ENCODE measurements around the gene PBX3.

PBX3 gene

GRCh38 chr9:125861405-125862058 lies 114.4 kb downstream of the PBX3 start:
- no peak for DNase-seq

- no peak for DNase-seq
Measured at GRCh38 chr9:125863923-125864322, 116.8 kb downstream of the PBX3 start.

GRCh38 chr9:125867751-125868415 lies 120.7 kb downstream of the PBX3 start:
- DNase-seq: no peak

- no peak for DNase-seq
Measured at GRCh38 chr9:125878164-125878631, 131.0 kb downstream of the PBX3 start.

GRCh38 chr9:125881042-125881441 lies 133.9 kb downstream of the PBX3 start:
- no peak for DNase-seq

- no peak for DNase-seq
Measured at GRCh38 chr9:125883565-125884217, 136.5 kb downstream of the PBX3 start.

GRCh38 chr9:125884218-125884595 lies 137.0 kb downstream of the PBX3 start:
- no peak for DNase-seq

GRCh38 chr9:125885405-125886034 lies 138.3 kb downstream of the PBX3 start:
- DNase-seq: no peak

GRCh38 chr9:125886365-125886764 lies 139.2 kb downstream of the PBX3 start:
- no peak for DNase-seq

- no peak for DNase-seq
Measured at GRCh38 chr9:125887172-125887571, 140.0 kb downstream of the PBX3 start.

- no peak for DNase-seq
Measured at GRCh38 chr9:125888211-125888610, 141.0 kb downstream of the PBX3 start.

GRCh38 chr9:125889112-125889475 lies 141.9 kb downstream of the PBX3 start:
- peak in 40 of 56 donors; percentile 13 to 75 (median 48) for DNase-seq

- DNase-seq: peak in 54 of 56 donors; percentile 1 to 81 (median 62)
Measured at GRCh38 chr9:125889476-125890419, 142.6 kb downstream of the PBX3 start.

GRCh38 chr9:125890826-125891225 lies 143.7 kb downstream of the PBX3 start:
- no peak for DNase-seq

GRCh38 chr9:125893277-125893676 lies 146.1 kb downstream of the PBX3 start:
- no peak for DNase-seq

GRCh38 chr9:125894566-125894965 lies 147.4 kb downstream of the PBX3 start:
- DNase-seq: no peak

- no peak for DNase-seq
Measured at GRCh38 chr9:125896404-125896803, 149.2 kb downstream of the PBX3 start.

- no peak for DNase-seq
Measured at GRCh38 chr9:125896964-125897363, 149.8 kb downstream of the PBX3 start.

GRCh38 chr9:125897481-125897880 lies 150.3 kb downstream of the PBX3 start:
- no peak for DNase-seq

- DNase-seq: no peak
Measured at GRCh38 chr9:125902214-125902613, 155.0 kb downstream of the PBX3 start.
